Measurements from ENCODE around the gene TIMM23.

DNA sequence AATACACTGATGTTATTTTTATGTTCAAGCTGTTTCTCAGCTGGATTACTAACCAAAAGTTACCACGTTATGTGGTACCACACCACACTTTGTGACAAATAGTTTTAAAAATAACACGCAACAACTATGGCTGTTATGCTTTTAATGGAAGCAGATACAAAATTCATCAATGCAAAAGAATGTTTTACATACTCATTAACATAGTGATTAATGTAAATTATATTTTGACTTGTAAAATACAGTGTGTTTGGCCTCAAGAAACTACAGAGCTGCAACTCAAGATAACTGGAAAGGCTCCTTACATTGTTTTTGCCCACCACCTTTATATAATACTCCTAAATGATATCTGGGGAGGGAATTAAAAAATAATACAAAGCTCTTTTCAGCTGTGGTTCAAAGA is 32.7 kb downstream of the TIMM23 start:
- TF ChIP-seq POLR2AphosphoS5 (IDR thresholded peaks at IDR 0.05; ENCODE audit: insufficient read depth, low read depth, low read length) (no peak), POLR2A (IDR thresholded peaks at IDR 0.05; ENCODE audit: low read depth, low read length) (no peak), CTCF (IDR thresholded peaks at IDR 0.05; ENCODE audit: extremely low read depth in 1 of 2, insufficient read depth in 1 of 2, low read depth in 1 of 2, low read length in 2 of 2) (no peak), EZH2 (IDR thresholded peaks at IDR 0.05; ENCODE audit: borderline replicate concordance, low read depth, low read length, severe bottlenecking) (no peak), GATA2 (IDR thresholded peaks at IDR 0.05; ENCODE audit: insufficient read depth, insufficient read length, low read depth, low read length) (no peak)
- TF ChIP-seq, protein P1, sequence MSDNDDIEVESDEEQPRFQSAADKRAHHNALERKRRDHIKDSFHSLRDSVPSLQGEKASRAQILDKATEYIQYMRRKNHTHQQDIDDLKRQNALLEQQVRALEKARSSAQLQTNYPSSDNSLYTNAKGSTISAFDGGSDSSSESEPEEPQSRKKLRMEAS (IDR thresholded peaks at IDR 0.05; ENCODE audit: insufficient read depth, insufficient read length) = no peak

All from endothelial cell of umbilical vein (primary cell).